Left ventricle myocardium inferior (tissue), 1 donor: ENCODE results near the gene OST4. TPM values are rescaled to one million over a fixed set of nuclear protein-coding genes. Genes with fewer than 3 reads are reported as not detected.
"Not testable (repeated sequence)": the region's sequence is repeated elsewhere in the genome, so short reads cannot be mapped to it uniquely, and the experiment has no call there.

Source experiments
- DNase-seq: peaks from one replicate; pipeline ENCODE4 v3.0.0-alpha.2; 2020
- H3K27ac ChIP-seq: fragments of 200-600 bp; replicated peaks from 2 replicates; pipeline ENCODE4 v1.8.0; 2021
- H3K27me3 ChIP-seq: fragments of 200-600 bp; 2 replicates; pipeline ENCODE4 v1.8.0; 2021; ENCODE audit warnings: low read depth
- H3K36me3 ChIP-seq: fragments of 200-600 bp; 2 replicates; pipeline ENCODE4 v1.8.0; 2021
- H3K4me1 ChIP-seq: fragments of 200-600 bp; 2 replicates; pipeline ENCODE4 v1.8.0; 2021
- H3K4me3 ChIP-seq: fragments of 200-600 bp; 2 replicates; pipeline ENCODE4 v1.8.0; 2021; ENCODE audit warnings: mild to moderate bottlenecking, moderate library complexity
- H3K9me3 ChIP-seq: fragments of 200-600 bp; replicated peaks from 2 replicates; pipeline ENCODE4 v1.8.0; 2021
- intact Hi-C: fragments of 100-400 bp; cut with micrococcal nuclease; formaldehyde crosslinking; loops from one replicate; pipeline ENCODE4 v1.11.0; 2022
- total RNA-seq: library from RNA; stranded (reverse); fragmentation: NEBNext Ultra II Directional; extraction: Animal tissue kit (Norgen Biotek cat#: 25700); gene quantifications from one replicate; pipeline ENCODE4 v1.2.1, GENCODE V29; 2021
- TF ChIP-seq, protein P1 (sequence below): fragments of 200-600 bp; IDR thresholded peaks from 2 replicates; pipeline ENCODE4 v1.8.0; 2021; ENCODE audit warnings: antibody characterized with exemption, mild to moderate bottlenecking, borderline replicate concordance
- donor health status: DM: no; HTN: yes; CAD: no; lungs with severe emphysema.

The OST4 gene
- total RNA-seq, 1 donor from 2014 or later: 354 TPM

DNA sequence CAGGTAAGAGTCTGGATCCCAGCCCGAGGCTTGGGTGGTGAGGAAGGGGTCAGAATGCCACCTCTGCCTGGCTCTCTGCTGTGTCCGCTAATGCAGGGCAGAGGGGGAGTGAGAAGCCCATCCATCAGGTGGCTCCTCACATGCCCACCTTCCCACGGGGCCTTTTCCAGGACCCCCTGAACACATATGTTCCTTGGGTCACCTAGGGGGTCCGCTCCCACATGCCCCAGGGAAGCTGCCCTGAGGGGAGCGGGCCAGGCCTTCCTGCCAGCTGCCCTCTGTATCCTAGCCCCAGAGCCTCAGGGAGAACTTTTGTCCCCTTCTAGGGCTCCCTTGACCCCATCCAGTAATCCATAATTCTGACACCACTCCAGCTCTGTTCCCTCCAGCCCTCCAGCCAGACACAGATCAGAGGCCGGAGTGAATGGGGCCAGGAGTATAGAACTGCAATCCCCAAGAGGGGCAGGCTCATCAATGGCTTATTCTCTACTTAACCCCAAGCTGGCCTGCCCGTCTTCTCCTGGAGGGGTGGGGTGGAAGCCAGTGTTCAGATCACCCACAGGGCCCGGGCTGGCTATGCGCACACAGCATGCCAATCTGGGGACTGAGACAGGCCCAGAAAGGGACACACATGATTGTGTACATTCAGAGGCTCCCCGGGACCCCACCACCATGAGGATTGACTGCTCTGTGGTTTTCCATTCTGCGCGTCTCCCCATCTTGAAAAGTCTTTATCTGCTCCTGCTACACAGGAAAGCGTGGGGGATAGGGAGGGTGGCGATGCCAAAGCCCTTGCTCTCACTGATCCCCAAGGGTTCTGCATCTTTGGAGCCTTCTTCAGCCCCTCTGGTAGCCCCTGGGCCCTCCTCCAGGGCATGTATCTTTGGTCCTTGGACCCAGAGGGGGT lies 8.0 kb upstream of the OST4 start:
- Histone ChIP-seq H3K4me1 (peaks cover 61% of the 10 kb centered on the region), H3K27me3 (no peaks in the 10 kb centered on the region), H3K27ac (peak overlapping the region; percentile 93), H3K4me3 (peak overlapping the region; percentile 68), H3K36me3 (no peaks in the 10 kb centered on the region), H3K9me3 (no peaks in the 10 kb centered on the region)
- intact Hi-C loops: loop anchor here (10.0 kb wide), 1 partner anchor 115 kb away; no protein-coding TSS in a partner anchor
- TF ChIP-seq, protein P1, sequence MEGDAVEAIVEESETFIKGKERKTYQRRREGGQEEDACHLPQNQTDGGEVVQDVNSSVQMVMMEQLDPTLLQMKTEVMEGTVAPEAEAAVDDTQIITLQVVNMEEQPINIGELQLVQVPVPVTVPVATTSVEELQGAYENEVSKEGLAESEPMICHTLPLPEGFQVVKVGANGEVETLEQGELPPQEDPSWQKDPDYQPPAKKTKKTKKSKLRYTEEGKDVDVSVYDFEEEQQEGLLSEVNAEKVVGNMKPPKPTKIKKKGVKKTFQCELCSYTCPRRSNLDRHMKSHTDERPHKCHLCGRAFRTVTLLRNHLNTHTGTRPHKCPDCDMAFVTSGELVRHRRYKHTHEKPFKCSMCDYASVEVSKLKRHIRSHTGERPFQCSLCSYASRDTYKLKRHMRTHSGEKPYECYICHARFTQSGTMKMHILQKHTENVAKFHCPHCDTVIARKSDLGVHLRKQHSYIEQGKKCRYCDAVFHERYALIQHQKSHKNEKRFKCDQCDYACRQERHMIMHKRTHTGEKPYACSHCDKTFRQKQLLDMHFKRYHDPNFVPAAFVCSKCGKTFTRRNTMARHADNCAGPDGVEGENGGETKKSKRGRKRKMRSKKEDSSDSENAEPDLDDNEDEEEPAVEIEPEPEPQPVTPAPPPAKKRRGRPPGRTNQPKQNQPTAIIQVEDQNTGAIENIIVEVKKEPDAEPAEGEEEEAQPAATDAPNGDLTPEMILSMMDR: no peak
- no peak for DNase-seq

DNA sequence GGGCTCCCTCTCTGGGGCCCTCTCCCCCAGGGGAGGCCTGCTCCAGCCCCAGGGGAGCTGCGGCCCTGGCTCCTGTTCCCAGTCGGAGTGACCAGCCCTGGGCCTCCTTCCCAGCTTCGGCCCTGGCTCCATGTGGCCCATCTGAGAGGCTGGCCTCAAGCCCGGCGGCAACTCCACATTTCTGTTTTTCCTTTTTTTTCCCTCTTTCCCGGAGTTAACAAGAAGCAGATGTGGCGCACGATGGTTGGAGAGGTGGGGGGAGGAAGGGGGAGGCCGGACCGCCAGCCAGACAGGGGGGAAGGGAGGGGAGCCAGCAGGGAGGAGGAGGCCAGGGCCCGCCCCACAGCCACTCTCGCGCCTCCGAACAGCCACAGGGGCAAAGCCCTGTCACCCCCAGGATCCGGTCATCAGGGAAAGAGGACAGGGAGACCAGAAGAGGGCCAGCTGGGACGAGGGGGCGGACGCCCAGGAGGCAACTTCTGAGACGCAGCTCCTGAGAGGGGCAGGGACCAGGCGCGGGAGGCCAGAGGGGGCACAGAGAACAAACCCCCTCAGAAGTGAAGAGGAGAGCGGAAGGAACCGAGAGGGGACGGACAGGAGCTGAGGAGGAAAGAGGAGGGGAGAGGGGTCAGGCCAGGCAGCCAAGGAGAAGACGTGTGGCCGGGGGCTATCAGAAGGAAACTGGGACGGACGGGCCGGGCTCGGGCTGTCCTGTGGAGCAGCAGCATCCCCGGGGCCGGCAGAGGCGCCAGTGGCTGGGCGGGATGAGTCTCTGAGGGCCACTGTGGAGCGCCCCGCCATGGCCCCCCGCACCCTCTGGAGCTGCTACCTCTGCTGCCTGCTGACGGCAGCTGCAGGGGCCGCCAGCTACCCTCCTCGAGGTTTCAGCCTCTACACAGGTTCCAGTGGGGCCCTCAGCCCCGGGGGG lies 7.1 kb upstream of the OST4 start, which contains the start of gene EMILIN1:
Gene EMILIN1, plus strand, starts transcription at position 349 of the 928 bp plus-strand sequence. Its CDS starts 451 bp downstream, at position 800.
- H3K4me3 ChIP-seq: peak within 1 kb of the TSS; percentile 68
- DNase-seq: peak; percentile 88
- H3K36me3 ChIP-seq: no peaks in the 10 kb centered on the region
- TF ChIP-seq, protein P1: no peak
- peaks cover 64% of the 10 kb centered on the region for H3K4me1 ChIP-seq
- no peaks in the 10 kb centered on the region for H3K9me3 ChIP-seq
- intact Hi-C loops: no loop called here
- H3K27ac ChIP-seq: peak within 1 kb of the TSS; percentile 93
- H3K27me3 ChIP-seq: no peaks in the 10 kb centered on the region

DNA sequence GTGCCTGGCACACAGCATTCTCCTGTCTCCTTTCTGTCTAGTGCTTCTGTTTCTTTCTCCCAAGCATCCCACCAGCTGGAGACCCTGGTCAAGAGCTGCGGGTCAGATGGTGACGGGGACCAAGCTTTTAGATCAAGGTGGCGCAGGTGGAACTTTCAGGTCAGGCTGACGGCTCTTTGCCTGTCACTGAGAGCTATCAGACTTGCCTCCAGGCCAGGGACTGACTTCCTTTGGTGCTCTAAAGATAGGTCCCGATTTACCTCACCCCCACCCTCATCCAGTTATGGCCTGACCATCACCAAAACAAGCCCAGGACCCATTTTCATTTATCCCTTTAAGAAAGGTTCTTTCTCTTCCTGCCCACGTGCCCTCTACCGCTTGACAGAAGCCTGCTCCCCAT lies 5.8 kb upstream of the OST4 start:
- H3K27me3 ChIP-seq: no peaks in the 10 kb centered on the region
- H3K4me3 ChIP-seq: no peak overlapping the region
- no peaks in the 10 kb centered on the region for H3K9me3 ChIP-seq
- TF ChIP-seq, protein P1: no peak
- peak overlapping the region; percentile 93 for H3K27ac ChIP-seq
- H3K4me1 ChIP-seq: peaks cover 72% of the 10 kb centered on the region
- no peak for DNase-seq
- no peaks in the 10 kb centered on the region for H3K36me3 ChIP-seq
- intact Hi-C loops: no loop called here

DNA sequence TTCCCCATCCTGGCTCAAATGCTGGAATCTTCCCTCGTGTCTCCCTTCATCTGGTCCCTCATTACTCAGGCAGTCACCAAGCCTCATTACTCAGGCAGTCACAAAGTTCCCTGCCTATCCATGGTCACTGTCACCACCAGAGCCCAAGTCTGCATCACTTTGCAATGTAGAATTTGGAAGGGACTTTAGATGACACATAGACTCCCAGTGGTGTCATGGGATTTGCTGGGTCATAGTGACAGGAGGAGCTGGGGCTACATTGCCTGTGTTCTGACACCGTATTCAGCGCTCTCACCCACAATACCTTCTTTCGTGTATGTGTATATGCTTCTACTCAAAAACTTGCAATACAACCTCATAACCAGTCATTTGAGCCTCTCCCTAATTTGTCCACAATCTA lies 4.9 kb upstream of the OST4 start:
- Histone ChIP-seq H3K36me3 (no peaks in the 10 kb centered on the region), H3K9me3 (no peaks in the 10 kb centered on the region), H3K27me3 (no peaks in the 10 kb centered on the region), H3K27ac (peak overlapping the region; percentile 93), H3K4me1 (peaks cover 69% of the 10 kb centered on the region), H3K4me3 (no peak overlapping the region)
- intact Hi-C loops: no loop called here
- TF ChIP-seq, protein P1: no peak
- DNase-seq: no peak

DNA sequence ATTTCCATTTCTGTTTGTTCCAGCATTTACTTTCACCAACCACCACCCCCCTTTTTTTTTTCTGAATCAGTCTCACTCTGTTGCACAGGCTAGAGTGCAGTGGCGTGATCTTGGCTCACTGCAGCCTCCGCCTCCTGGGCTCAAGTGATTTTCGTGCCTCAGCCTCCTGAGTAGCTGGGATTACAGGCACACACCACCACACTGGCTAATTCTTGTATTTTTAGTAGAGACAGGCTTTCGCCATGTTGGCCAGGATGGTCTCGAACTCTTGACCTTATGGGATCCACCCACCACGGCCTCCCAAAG lies 4.1 kb upstream of the OST4 start:
- intact Hi-C loops, H3K36me3 ChIP-seq, H3K27me3 ChIP-seq, DNase-seq, H3K9me3 ChIP-seq, H3K4me3 ChIP-seq: not testable (repeated sequence)
- peaks cover 69% of the 10 kb centered on the region for H3K4me1 ChIP-seq
- peak overlapping the region; percentile 93 for H3K27ac ChIP-seq
